Panc1 (cell line): ENCODE results near the gene RNF175.

Experiments used
- CTCF ChIP-seq: fragments of 450-650 bp; IDR thresholded peaks from 2 replicates; pipeline ENCODE4 v1.5.1; 2017; ENCODE audit warnings: mild to moderate bottlenecking
- POLR2AphosphoS5 ChIP-seq: IDR thresholded peaks from 2 replicates; pipeline ENCODE4 v1.6.1; 2012; ENCODE audit warnings: mild to moderate bottlenecking, low read depth, low read length, moderate library complexity
- REST ChIP-seq, 2 experiments: IDR thresholded peaks; 2 replicates each; pipeline ENCODE4 v1.6.1; 2011 to 2012; ENCODE audit warnings: low read depth in 2 of 2, control low read depth in 1 of 2, low read length in 1 of 2, mild to moderate bottlenecking in 1 of 2, moderate library complexity in 1 of 2; ENCODE audit not compliant: insufficient read depth in 1 of 2
- TCF7L2 ChIP-seq: IDR thresholded peaks from 2 replicates; pipeline ENCODE4 v1.6.1; 2011; ENCODE audit warnings: mild to moderate bottlenecking, low read depth, low read length, inconsistent platforms

- TF ChIP-seq POLR2AphosphoS5 (no peak), CTCF (no peak), TCF7L2 (no peak), REST (IDR thresholded peaks at IDR 0.05; ENCODE audit: insufficient read depth in 1 of 2, low read depth in 2 of 2, low read length in 1 of 2) (no peak)
Measured at GRCh38 chr4:153808175-153808574, 48.4 kb upstream of the RNF175 start.
